GM19099 (cell line): ENCODE measurements around the gene SLC35F1.

Experiments used
- POLR2A ChIP-seq: IDR thresholded peaks from 3 replicates; pipeline ENCODE4 v1.6.1; 2011; ENCODE audit warnings: low read depth; ENCODE audit not compliant: insufficient read length; ENCODE audit errors: extremely low read depth

Gene SLC35F1

DNA sequence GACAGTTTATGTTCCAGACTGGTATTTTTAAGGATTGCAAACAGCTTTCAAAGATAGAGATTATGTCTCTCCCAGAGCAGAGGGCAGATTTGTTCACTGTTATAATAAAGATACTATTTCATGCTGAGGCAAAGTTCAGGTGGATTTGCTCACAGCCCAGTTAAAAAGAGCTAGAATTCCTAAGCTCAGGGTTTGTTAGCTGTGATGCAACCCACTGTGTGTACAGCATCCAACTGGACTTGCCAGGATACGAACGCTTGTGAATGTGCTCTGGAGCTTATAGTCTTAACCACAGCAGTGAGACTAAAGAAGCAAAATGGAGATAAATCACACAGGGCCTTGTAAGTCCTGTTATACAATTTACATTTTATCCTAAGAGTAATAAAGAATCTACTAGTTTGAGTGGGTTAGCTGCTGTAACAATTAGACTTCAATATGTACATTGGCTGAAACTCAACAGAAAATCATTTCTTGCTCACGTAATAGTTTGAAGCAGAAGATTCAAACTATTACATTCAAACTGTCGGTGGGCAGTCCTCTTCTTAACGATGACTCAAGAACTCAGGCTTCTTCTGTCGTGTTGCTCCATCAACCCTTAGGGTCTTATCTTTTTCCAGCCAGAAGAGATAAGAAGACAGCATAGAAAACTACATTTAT is 437.1 kb downstream of the SLC35F1 start:
- TF ChIP-seq POLR2A, result no peak

DNA sequence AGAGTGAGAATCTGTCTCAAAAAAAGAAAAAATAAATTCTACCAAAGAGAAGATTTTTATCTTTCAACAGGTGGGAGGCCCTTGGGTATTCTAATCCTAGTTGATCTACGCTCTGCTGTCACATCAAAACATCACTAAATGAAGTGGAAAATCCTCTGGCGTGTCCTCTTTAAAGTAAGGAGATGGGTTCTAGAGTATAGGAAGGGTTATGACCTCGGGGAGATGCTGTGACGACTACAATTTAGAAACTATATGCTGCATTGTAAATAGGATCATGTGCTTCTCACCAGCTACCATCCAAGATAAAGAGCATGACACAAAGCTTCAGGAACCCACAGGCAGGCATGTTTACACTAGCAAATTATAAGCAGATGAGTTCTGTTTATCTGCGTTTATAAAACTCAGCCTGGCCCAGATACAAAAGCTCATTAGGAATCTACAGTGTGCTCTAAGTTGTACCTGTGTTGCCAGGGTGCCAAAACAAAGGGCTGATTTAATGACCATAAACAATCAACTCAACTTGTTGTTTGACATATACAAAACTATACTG is 443.9 kb downstream of the SLC35F1 start:
- TF ChIP-seq POLR2A, result no peak

DNA sequence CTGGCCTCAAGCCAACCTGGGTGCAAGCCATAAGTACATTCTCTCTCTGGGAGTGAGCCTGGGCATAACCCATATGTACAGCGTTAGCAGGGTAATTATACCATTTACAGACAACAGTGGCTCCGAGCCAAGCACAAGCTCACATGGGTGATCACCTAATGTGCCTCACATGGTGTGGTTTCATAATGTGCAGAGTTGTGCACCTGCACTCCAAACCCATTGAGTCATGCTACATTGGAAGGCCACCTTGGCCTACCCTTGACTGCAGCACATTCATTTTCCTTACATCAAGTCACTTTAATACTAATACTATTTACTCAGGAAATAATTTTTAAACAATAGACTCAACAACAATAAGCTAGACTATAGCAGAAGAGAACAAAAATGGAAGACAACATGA is 446.5 kb downstream of the SLC35F1 start:
- no peak for TF ChIP-seq POLR2A

DNA sequence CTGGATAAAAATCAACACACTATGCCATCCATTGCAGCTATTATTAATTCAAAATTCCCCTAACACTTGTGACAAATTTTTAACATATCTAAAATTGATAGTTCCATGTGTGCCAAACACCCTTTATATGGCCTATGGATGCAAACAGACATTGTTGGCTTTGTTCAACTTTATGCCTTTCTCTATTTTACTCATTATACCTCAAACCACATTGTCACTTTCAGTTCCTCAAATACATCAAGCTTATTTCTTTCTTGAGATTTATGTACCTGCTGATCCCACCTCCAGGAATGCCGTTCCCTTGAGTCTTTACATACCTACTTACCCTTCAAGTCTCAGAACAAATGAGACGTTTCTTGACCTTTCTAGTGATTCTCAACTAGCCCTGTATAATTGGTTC is 447.6 kb downstream of the SLC35F1 start:
- TF ChIP-seq POLR2A, result no peak

DNA sequence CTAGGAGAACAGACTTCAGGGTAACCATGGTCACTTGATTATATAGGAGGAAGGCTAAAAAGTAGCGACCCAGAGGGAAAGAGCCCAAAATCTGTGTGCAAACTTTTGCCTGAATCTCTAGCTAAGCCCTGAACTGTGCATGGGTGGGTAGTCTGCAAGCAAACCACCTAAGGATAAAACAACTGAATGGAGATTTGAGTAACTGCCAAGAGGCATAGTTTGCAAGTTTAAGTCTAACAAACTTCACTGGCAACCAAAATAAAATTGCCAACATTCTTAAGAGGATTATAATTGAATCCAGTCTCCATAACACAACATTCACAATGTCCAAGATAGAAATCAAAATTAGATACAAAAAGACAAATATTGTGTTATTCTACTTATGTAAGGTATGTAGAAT is 449.0 kb downstream of the SLC35F1 start:
- TF ChIP-seq POLR2A, result no peak

DNA sequence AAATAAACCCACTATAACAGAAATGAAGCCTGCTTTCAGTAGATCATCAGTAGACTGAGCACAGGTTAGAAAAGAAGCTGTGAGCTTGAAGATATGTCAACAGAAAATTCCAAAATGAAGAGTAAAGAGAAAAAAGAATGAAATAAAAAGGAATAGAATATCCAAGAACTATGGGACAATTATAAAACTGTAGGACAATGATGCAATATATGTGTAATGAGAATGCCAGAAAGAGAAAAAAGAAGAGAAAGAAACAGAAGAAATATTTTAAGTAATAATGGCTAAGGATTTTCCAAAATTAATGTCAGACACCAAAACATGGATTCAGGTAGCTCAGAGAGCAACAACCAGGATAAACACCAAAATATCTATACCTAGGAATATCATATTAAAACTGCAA is 449.6 kb downstream of the SLC35F1 start:
- no peak for TF ChIP-seq POLR2A
